Endothelial cell of umbilical vein (primary cell): ENCODE results near the gene COL8A1. TPM values are rescaled to one million over a fixed set of nuclear protein-coding genes. Genes with fewer than 3 reads are reported as not detected.
"Not testable (repeated sequence)": the region's sequence is repeated elsewhere in the genome, so short reads cannot be mapped to it uniquely, and the experiment has no call there.

ENCODE experiments used
- BruUV-seq: library from RNA; stranded (reverse); fragments of 400-500 nt; replicated peaks from 2 replicates; lab custom pipeline; 2021; lab: Mats Ljungman, UMichigan
- CTCF ChIA-PET: fragments of 300-600, 350-600 bp; sonication (Branson Sonifier 250); formaldehyde crosslinking; loops from one replicate; lab custom pipeline; 2021; ENCODE audit warnings: antibody characterized with exemption, inconsistent platforms; lab: Charles Lee
- POLR2A ChIA-PET: fragments of 300-600, 350-600 bp; sonication (Branson Sonifier 250); formaldehyde crosslinking; loops from one replicate; lab custom pipeline; 2021; ENCODE audit warnings: antibody characterized with exemption, inconsistent platforms; lab: Charles Lee
- DNase-seq: peaks from one replicate; pipeline ENCODE4 v3.0.0-alpha.2; 2011; ENCODE audit warnings: low read depth, low spot score
- FAIRE-seq: peaks from 2 replicates; lab custom pipeline; 2011; peaks lifted over from hg19 to GRCh38; lab: Jason Lieb, UNC
- H2AFZ ChIP-seq: 2 replicates; pipeline ENCODE4 v1.6.0; 2012; ENCODE audit warnings: low read depth, low read length, control low read depth, inconsistent platforms
- H3K27ac ChIP-seq: 2 replicates; pipeline ENCODE4 v1.5.1; 2011; ENCODE audit warnings: low read depth, mild to moderate bottlenecking, control low read depth, low read length, moderate library complexity; ENCODE audit not compliant: insufficient read depth
- H3K27me3 ChIP-seq, 2 experiments: 2 replicates each; pipeline versions ENCODE4 v1.6.0 to v1.6.1; 2011; ENCODE audit warnings: low read length in 2 of 2, mixed read lengths in 1 of 2; ENCODE audit not compliant: control insufficient read depth in 2 of 2, insufficient read depth in 2 of 2
- H3K36me3 ChIP-seq, 2 experiments: 2 replicates in 1 of 2; 3 replicates in 1 of 2; pipeline ENCODE4 v1.5.1; 2011; ENCODE audit warnings: low read length in 2 of 2, mild to moderate bottlenecking in 1 of 2, moderate library complexity in 1 of 2; ENCODE audit not compliant: control insufficient read depth in 2 of 2, insufficient read depth in 2 of 2; ENCODE audit errors: extremely low read depth in 1 of 2
- H3K4me1 ChIP-seq: 3 replicates; pipeline ENCODE4 v1.5.1; 2011; ENCODE audit warnings: mild to moderate bottlenecking, low read length; ENCODE audit not compliant: control insufficient read depth, insufficient read depth; ENCODE audit errors: extremely low read depth
- H3K4me2 ChIP-seq: 2 replicates; pipeline ENCODE4 v1.6.1; 2011; ENCODE audit warnings: low read length, control low read depth, mixed read lengths; ENCODE audit not compliant: insufficient read depth
- H3K4me3 ChIP-seq, 3 experiments: fragments of 200-600 bp in 1 of 3; sonication (generic), shearing (Covaris generic) in 1 of 3; replicated peaks in 1 of 3; 2 replicates each; pipeline ENCODE4 v1.5.1; 2011 to 2016; ENCODE audit warnings: control low read depth in 3 of 3, low read length in 3 of 3, mild to moderate bottlenecking in 2 of 3, inconsistent platforms in 1 of 3, low read depth in 1 of 3, moderate library complexity in 1 of 3; ENCODE audit not compliant: insufficient read depth in 1 of 3
- H3K79me2 ChIP-seq: 2 replicates; pipeline ENCODE4 v1.6.0; 2012; ENCODE audit warnings: low read length, inconsistent platforms; ENCODE audit not compliant: control insufficient read depth, insufficient read depth
- H3K9ac ChIP-seq: replicated peaks from 2 replicates; pipeline ENCODE3; 2011; ENCODE audit warnings: low read length, control low read depth; ENCODE audit not compliant: insufficient read depth; ENCODE audit errors: extremely low read depth
- H3K9me1 ChIP-seq: replicated peaks from 3 replicates; pipeline ENCODE4 v1.6.0; 2011; ENCODE audit warnings: mild to moderate bottlenecking, low read length; ENCODE audit not compliant: control insufficient read depth, insufficient read depth; ENCODE audit errors: extremely low read depth
- H3K9me3 ChIP-seq: replicated peaks from 2 replicates; pipeline ENCODE4 v1.5.1; 2012; ENCODE audit warnings: low read length, inconsistent platforms; ENCODE audit not compliant: control insufficient read depth, insufficient read depth
- H4K20me1 ChIP-seq: replicated peaks from 2 replicates; pipeline ENCODE3; 2011; ENCODE audit warnings: mild to moderate bottlenecking, low read length; ENCODE audit not compliant: control insufficient read depth, insufficient read depth; ENCODE audit errors: extremely low read depth
- CTCF ChIP-seq, 2 donors: IDR thresholded peaks; 1 replicate in 1 of 2; 2 replicates in 1 of 2; pipeline ENCODE4 v1.5.1; 2011; ENCODE audit warnings: low read length in 2 of 2, mild to moderate bottlenecking in 2 of 2, moderate library complexity in 2 of 2, control low read depth in 1 of 2, inconsistent platforms in 1 of 2, low read depth in 1 of 2; ENCODE audit not compliant: insufficient read depth in 1 of 2; ENCODE audit errors: extremely low read depth in 1 of 2
- EZH2 ChIP-seq: IDR thresholded peaks from 2 replicates; pipeline ENCODE4 v1.6.1; 2012; ENCODE audit warnings: borderline replicate concordance, low read depth, mild to moderate bottlenecking, moderate library complexity, low read length, inconsistent platforms; ENCODE audit not compliant: severe bottlenecking
- FOS ChIP-seq: IDR thresholded peaks from 2 replicates; pipeline ENCODE4 v1.6.1; 2011; ENCODE audit warnings: mild to moderate bottlenecking, low read length, moderate library complexity, borderline replicate concordance; ENCODE audit not compliant: insufficient read depth
- GATA2 ChIP-seq: IDR thresholded peaks from 2 replicates; pipeline ENCODE4 v1.7.0; 2011; ENCODE audit warnings: low read depth, mild to moderate bottlenecking, moderate library complexity, mixed read lengths, low read length; ENCODE audit not compliant: insufficient read length, insufficient read depth
- JUN ChIP-seq: IDR thresholded peaks from 2 replicates; pipeline ENCODE4 v1.6.1; 2011; ENCODE audit warnings: borderline replicate concordance, low read depth; ENCODE audit not compliant: insufficient read length, insufficient read depth
- MAX ChIP-seq: IDR thresholded peaks from 2 replicates; pipeline ENCODE4 v1.6.1; 2011; ENCODE audit not compliant: insufficient read depth, insufficient read length
- MYC ChIP-seq: IDR thresholded peaks from one replicate; pipeline ENCODE4 v1.6.1; 2011; ENCODE audit warnings: mild to moderate bottlenecking, low read depth, low read length
- POLR2A ChIP-seq: IDR thresholded peaks from 2 replicates; pipeline ENCODE4 v1.6.1; 2012; ENCODE audit warnings: low read depth, mild to moderate bottlenecking, control low read depth, low read length
- POLR2AphosphoS5 ChIP-seq: IDR thresholded peaks from 2 replicates; pipeline ENCODE4 v1.6.1; 2012; ENCODE audit warnings: low read depth, mild to moderate bottlenecking, control low read depth, low read length, moderate library complexity; ENCODE audit not compliant: insufficient read depth
- dilution Hi-C: fragments of 300-500 bp; cut with MboI; formaldehyde crosslinking; loops from one replicate; pipeline ENCODE4 v1.15.0; 2019; ENCODE audit warnings: low sequenced_read_pairs; ENCODE audit not compliant: extremely low pct_ligation_motif_present
- intact Hi-C: fragments of 100-400 bp; cut with micrococcal nuclease; formaldehyde crosslinking; loops from one replicate; pipeline ENCODE4 v1.10.0; 2022
- polyA plus RNA-seq, 4 experiments: library from polyadenylated mRNA; depleted of rRNA in 3 of 4; stranded (reverse) in 3 of 4; unstranded in 1 of 4; fragments of >200 nt; gene quantifications; 2 replicates each; pipeline versions ENCODE4 v1.2.1 to v1.2.3, GENCODE V29; 2011 to 2012; ENCODE audit warnings: missing spikeins in 1 of 4
- total RNA-seq: library from RNA; stranded (reverse); gene quantifications from 2 replicates; pipeline ENCODE4 v1.2.3, GENCODE V29; 2021

Gene COL8A1
- total and polyA plus RNA-seq, 2 donors (not counting 3 experiments of a cell fraction or from before 2014, with no cell fraction given): 358 to 634 TPM

DNA sequence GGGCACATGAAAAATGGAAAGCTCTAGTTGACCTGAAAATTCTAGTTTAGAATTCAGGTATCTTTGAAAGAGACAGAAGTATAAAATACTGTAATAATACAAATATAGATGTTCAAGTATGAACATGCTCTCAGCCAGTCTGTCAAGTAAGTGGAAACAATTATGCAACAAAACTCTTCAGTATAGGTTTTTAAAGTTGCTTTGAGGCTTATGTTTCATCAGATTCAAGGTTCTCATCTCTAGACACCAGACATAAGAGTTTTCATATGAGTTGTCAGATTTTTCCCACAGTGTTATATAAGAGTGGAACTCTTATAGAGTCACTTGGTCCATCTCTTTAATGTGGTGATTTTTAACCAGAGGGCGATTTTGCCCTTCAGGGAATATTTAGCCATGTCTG, 201.2 kb downstream of the COL8A1 start:
- dilution Hi-C loops (no loop called here), intact Hi-C loops (no loop called here)
- Histone ChIP-seq H3K4me2 (no peak overlapping the region), H2AFZ (no peak overlapping the region), H3K27me3 (no peaks in the 10 kb centered on the region), H3K4me1 (peaks cover 21% of the 10 kb centered on the region), H3K9ac (no peak overlapping the region), H3K9me3 (no peaks in the 10 kb centered on the region), H3K9me1 (no peaks in the 10 kb centered on the region), H3K36me3 (no peaks in the 10 kb centered on the region), H4K20me1 (no peaks in the 10 kb centered on the region), H3K27ac (no peak overlapping the region), H3K4me3 (no peak overlapping the region), H3K79me2 (peaks cover 31% of the 10 kb centered on the region)
- BruUV-seq: no TSS peak
- ChIA-PET POLR2A (interaction anchor here (0.7 kb wide), 1 partner anchor 33 kb away, joined by 5 read pairs; no protein-coding TSS in a partner anchor), CTCF (interaction anchor here (3.6 kb wide), 1 partner anchor 415 kb away, joined by 22 read pairs; no protein-coding TSS in a partner anchor)
- FAIRE-seq (no peak), DNase-seq (no peak)
- TF ChIP-seq MYC (no peak), GATA2 (no peak), POLR2A (no peak), POLR2AphosphoS5 (no peak), MAX (no peak), EZH2 (no peak), JUN (no peak), FOS (no peak), CTCF (IDR thresholded peaks at IDR 0.05; ENCODE audit: extremely low read depth in 1 of 2, insufficient read depth in 1 of 2, low read depth in 1 of 2, low read length in 2 of 2) (no peak)

DNA sequence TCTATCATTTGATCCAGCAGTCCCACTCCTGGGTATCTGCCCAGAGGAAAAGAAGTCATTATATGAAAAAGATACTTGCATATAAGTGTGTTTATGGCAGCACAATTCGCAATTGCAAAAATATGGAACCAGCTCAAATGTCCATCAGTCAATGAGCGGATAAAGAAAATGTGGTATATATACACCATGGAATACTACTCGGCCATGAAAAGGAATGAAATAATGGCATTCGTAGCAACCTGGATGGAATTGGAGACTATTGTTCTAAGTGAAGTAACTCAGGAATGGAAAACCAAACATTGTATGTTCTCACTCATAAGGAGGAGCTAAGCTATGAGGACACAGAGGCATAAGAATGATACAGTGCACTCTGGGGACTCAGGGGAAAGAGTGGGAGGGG, 203.6 kb downstream of the COL8A1 start:
- H3K36me3 ChIP-seq, H4K20me1 ChIP-seq, H3K27me3 ChIP-seq, H3K9ac ChIP-seq, DNase-seq, POLR2A ChIA-PET, dilution Hi-C loops, H2AFZ ChIP-seq, FAIRE-seq, H3K9me3 ChIP-seq, H3K4me3 ChIP-seq, BruUV-seq, H3K27ac ChIP-seq, H3K9me1 ChIP-seq, H3K4me2 ChIP-seq: not testable (repeated sequence)
- CTCF ChIA-PET: interaction anchor here (1.3 to 3.6 kb wide), 3 partner anchors 8 to 412 kb away, joined by 3 to 22 read pairs (median 11); no protein-coding TSS in a partner anchor
- peaks cover 17% of the 10 kb centered on the region for H3K79me2 ChIP-seq
- intact Hi-C loops: loop anchor here (2.0 kb wide), 1 partner anchor 199 kb away; no protein-coding TSS in a partner anchor
- H3K4me1 ChIP-seq: peaks cover 19% of the 10 kb centered on the region
